ENCODE measurements around the gene F2RL1.
"Not testable (repeated sequence)": the region's sequence is repeated elsewhere in the genome, so short reads cannot be mapped to it uniquely, and the experiment has no call there.

The F2RL1 gene

DNA sequence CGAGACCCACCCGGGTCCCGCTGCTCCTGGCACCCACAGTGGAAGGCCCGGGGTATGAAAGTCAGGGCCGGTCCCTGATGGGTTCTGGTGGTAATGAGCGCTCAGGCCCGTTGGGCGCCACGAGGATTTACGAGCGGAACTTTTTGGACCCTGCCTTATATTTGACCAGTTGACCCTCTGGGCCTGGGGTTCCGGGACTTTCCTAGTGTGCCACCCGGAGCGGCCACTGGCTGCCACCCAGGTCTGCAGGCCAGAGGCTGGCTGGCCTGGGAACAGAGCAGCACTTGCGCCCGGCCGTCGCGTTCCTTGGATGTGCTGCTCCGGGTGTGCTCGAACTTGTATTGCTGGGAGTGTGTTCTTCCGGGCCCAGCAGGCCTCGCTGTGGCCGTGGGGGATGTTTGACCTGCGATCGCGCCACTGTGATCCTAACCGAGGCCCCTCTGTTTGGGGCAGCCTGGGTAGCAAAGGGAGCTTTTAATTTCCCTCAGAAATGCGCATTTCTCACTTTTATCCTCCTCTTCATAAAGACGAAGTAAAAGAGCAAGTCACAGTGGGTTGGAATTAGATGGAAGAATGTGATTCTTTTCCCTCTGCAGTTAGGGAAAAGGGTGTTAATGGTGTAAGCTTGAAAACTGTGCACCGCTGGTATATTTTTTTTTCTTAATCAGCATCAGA lies 1.2 kb downstream of the F2RL1 start:
- DNase-seq (ENCODE audit: low spot score in 2 of 2) (no peak), ATAC-seq (peak; percentile 5)
- peaks cover 5% of the 10 kb centered on the region for H3K4me1 Mint-ChIP-seq
- peak overlapping the region; percentile 63 for H3K4me3 Mint-ChIP-seq
- no peak overlapping the region for H3K27ac Mint-ChIP-seq
- H3K9me3 Mint-ChIP-seq: no peaks in the 10 kb centered on the region
- no peaks in the 10 kb centered on the region for H3K36me3 Mint-ChIP-seq

GRCh38 chr5:76820526-76820890 lies 1.7 kb downstream of the F2RL1 start:
- Mint-ChIP-seq H3K36me3 (no peaks in the 10 kb centered on the region), H3K4me3 (peak overlapping the region; percentile 63), H3K4me1 (peaks cover 5% of the 10 kb centered on the region), H3K27ac (no peak overlapping the region), H3K9me3 (no peaks in the 10 kb centered on the region)
- ATAC-seq (no peak), DNase-seq (ENCODE audit: low spot score in 2 of 2) (no peak)

DNA sequence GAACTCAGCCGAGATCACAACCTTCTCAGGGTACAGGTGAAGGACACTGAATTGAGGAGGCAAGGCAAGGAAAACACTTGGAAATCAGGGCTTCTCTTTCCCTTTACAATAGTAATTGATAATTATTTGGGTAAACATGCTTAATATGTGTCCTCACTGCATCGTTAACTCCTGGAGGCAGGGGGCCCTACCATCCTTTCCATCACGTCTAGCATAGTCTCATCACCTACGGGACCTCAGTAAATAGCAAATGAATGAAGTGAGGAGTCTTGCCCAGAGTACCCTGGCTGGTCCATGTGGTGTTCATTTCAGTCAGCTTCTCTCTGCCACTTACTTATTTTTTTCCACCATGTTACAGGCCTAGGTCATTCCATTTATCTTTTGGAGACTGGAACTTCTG lies 2.3 kb downstream of the F2RL1 start:
- Mint-ChIP-seq H3K9me3 (no peaks in the 10 kb centered on the region), H3K4me3 (no peak overlapping the region), H3K27ac (no peak overlapping the region), H3K4me1 (peaks cover 5% of the 10 kb centered on the region), H3K36me3 (no peaks in the 10 kb centered on the region)
- ATAC-seq (no peak), DNase-seq (ENCODE audit: low spot score in 2 of 2) (no peak)

- not testable (repeated sequence) for H3K4me1 Mint-ChIP-seq; H3K9me3 Mint-ChIP-seq; H3K36me3 Mint-ChIP-seq; H3K27ac Mint-ChIP-seq; H3K4me3 Mint-ChIP-seq; ATAC-seq; DNase-seq (ENCODE audit: low spot score in 2 of 2)
Observed at GRCh38 chr5:76822105-76822731, 3.4 kb downstream of the F2RL1 start.

GRCh38 chr5:76826416-76826815 lies 7.6 kb downstream of the F2RL1 start:
- not testable (repeated sequence) for H3K4me1 Mint-ChIP-seq; H3K36me3 Mint-ChIP-seq; DNase-seq (ENCODE audit: low spot score in 2 of 2); H3K27ac Mint-ChIP-seq; H3K9me3 Mint-ChIP-seq; ATAC-seq; H3K4me3 Mint-ChIP-seq

GRCh38 chr5:76831110-76831452 lies 12.3 kb downstream of the F2RL1 start:
- ATAC-seq (peak; percentile 36), DNase-seq (ENCODE audit: low spot score in 2 of 2) (no peak)
- Mint-ChIP-seq H3K9me3 (no peaks in the 10 kb centered on the region), H3K4me3 (no peak overlapping the region), H3K36me3 (no peaks in the 10 kb centered on the region), H3K27ac (no peak overlapping the region), H3K4me1 (no peaks in the 10 kb centered on the region)

GRCh38 chr5:76836181-76836580 lies 17.4 kb downstream of the F2RL1 start:
- no peak for DNase-seq (ENCODE audit: low spot score in 2 of 2)
- ATAC-seq: no peak
- no peaks in the 10 kb centered on the region for H3K36me3 Mint-ChIP-seq
- no peak overlapping the region for H3K4me3 Mint-ChIP-seq
- no peaks in the 10 kb centered on the region for H3K9me3 Mint-ChIP-seq
- H3K4me1 Mint-ChIP-seq: no peaks in the 10 kb centered on the region
- no peak overlapping the region for H3K27ac Mint-ChIP-seq

DNA sequence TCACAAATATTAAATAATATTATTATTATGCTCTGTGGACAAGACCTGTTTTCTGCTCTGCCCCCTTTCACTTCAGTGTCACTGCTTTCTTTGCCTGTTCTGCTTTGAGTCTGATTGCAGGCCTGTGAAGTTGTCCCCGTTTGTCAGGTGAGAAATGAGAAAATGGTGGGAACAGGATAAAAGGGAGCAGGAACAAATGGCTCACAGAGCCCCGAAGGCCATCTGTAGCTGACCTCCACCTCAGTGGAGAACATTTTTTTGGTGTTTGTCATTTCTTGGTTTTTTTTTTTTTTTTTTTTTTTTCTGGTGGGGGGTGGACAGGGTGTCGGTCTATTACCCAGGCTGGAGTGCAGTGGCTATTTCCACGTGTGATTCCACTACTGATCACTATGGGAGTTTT lies 17.8 kb downstream of the F2RL1 start:
- DNase-seq (ENCODE audit: low spot score in 2 of 2) (no peak), ATAC-seq (no peak)
- no peaks in the 10 kb centered on the region for H3K36me3 Mint-ChIP-seq

GRCh38 chr5:76838481-76839261 lies 19.8 kb downstream of the F2RL1 start:
- Mint-ChIP-seq H3K4me3 (no peak overlapping the region), H3K9me3 (no peaks in the 10 kb centered on the region)
- no peak for DNase-seq (ENCODE audit: low spot score in 2 of 2)

More for the DNA sequence above, 17.8 kb downstream of the F2RL1 start:
- Mint-ChIP-seq H3K4me1 (no peaks in the 10 kb centered on the region), H3K4me3 (no peak overlapping the region), H3K9me3 (no peaks in the 10 kb centered on the region), H3K27ac (no peak overlapping the region)

DNA sequence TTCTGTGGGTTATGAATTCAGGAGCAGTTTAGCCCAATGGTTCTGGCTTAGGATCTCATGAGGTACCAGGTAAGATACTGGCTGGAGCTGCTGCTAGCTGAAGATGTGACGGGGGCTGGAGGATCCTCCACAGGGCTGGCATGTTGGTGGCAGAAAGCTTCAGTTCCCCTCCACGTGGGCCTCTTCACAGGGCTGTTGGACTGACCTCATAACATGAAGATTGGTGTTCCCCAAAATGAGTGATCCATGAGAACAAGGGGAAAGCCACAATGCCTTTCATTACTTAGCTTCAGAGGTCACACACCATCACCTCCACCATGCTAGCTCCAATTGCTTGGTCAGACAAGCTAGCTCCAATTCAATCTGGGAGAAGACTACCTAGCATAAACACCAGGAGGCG lies 22.5 kb downstream of the F2RL1 start:
- Mint-ChIP-seq H3K27ac (no peak overlapping the region), H3K36me3 (no peaks in the 10 kb centered on the region), H3K4me3 (no peak overlapping the region), H3K9me3 (no peaks in the 10 kb centered on the region), H3K4me1 (no peaks in the 10 kb centered on the region)
- DNase-seq (ENCODE audit: low spot score in 2 of 2) (no peak), ATAC-seq (no peak)

More at GRCh38 chr5:76838481-76839261, 19.8 kb downstream of the F2RL1 start:
- no peak for ATAC-seq
- no peak overlapping the region for H3K27ac Mint-ChIP-seq
- H3K4me1 Mint-ChIP-seq: no peaks in the 10 kb centered on the region
- H3K36me3 Mint-ChIP-seq: no peaks in the 10 kb centered on the region

GRCh38 chr5:76845890-76846289 lies 27.1 kb downstream of the F2RL1 start:
- H3K4me1 Mint-ChIP-seq: peaks cover 11% of the 10 kb centered on the region
- DNase-seq (ENCODE audit: low spot score in 2 of 2) (no peak), ATAC-seq (no peak)
- H3K9me3 Mint-ChIP-seq: no peaks in the 10 kb centered on the region
- H3K4me3 Mint-ChIP-seq: no peak overlapping the region
- no peak overlapping the region for H3K27ac Mint-ChIP-seq
- H3K36me3 Mint-ChIP-seq: no peaks in the 10 kb centered on the region

DNA sequence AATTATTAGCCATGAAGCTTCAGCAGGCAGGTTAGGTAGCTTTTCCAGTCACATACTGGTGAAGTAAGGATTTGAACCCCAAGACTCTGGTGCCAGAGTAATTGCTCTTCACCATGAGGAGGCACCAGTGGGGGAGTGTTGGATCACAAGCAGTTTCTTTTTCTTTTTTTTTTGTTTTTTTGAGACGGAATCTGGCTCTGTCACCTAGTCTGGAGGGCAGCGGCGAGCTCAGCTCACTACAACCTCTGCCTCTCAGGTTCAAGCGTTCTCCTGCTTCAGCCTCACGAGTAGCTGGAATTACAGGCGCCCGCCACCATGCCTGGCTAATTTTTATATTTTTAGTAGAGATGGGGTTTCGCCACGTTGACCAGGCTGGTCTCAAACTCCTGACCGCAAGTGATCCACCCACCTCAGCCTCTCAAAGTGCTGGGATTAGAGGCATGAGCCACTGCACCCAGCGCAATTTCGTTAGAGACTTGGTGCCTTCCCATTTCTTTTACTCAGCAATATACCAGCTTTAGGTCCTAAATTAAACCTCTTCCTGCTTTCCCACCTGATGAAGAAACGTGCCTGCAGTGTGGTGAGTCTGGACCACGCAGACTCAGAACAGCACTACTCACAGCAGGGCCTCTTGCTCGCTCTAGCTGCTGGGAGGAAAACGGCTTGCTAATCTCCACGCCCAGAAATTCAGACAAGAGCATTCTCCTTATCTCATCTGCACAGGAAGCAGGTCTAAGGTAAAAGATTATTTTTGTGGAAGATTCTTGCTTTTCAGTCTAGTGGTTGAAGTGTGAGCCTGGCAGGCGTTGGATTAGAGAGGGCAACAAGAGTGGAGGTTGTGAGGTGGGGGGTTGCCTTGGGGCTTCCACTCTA lies 30.8 kb downstream of the F2RL1 start, which contains the start of gene S100Z:
S100Z (plus strand) TSS at position 596 of the 873 bp plus-strand sequence. CDS start 25,346 bp downstream, outside the sequence.
- Mint-ChIP-seq H3K4me1 (peaks cover 18% of the 10 kb centered on the region), H3K36me3 (no peaks in the 10 kb centered on the region), H3K9me3 (no peaks in the 10 kb centered on the region), H3K27ac (peak within 1 kb of the TSS; percentile 9), H3K4me3 (no peak within 1 kb of the TSS)
- DNase-seq (ENCODE audit: low spot score in 2 of 2) (no peak), ATAC-seq (peak; percentile 76)

DNA sequence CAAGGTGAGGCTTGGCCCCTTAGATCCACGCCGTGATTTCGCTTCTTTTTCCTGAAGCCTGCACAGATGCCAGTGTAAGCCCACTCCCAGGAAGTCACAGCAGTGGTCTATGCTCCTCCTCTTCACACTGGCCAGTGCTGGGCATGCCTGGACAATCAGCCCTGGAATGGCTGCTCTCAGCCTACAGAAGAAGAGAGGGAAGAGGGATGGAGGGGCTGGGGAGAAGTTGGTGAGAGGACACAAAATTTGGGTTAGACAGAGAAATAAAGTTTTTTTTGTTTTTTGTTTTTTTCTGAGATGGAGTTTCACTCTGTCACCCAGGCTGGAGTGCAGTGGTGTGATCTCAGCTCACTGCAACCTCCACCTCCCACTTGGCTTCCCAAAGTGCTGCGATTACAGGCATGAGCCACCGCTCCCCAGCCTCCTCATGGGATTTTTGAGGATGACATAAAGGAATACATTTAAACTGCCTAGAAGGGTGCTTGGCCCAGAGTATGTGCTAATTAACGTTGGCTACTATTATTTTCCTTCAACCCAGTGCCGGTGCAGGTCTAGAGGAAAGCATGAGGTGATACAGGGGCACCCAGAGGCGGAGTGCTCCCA lies 31.8 kb downstream of the F2RL1 start:
- ATAC-seq: no peak
- Mint-ChIP-seq H3K4me3 (no peak overlapping the region), H3K36me3 (no peaks in the 10 kb centered on the region), H3K4me1 (peaks cover 26% of the 10 kb centered on the region), H3K27ac (peak overlapping the region; percentile 9), H3K9me3 (no peaks in the 10 kb centered on the region)
- DNase-seq (ENCODE audit: low spot score in 2 of 2): no peak

- Mint-ChIP-seq H3K36me3 (no peaks in the 10 kb centered on the region), H3K4me1 (peaks cover 38% of the 10 kb centered on the region)
- DNase-seq (ENCODE audit: low spot score in 2 of 2): no peak
Observed at GRCh38 chr5:76851728-76852369, 33.0 kb downstream of the F2RL1 start.

More at GRCh38 chr5:76851728-76852369, 33.0 kb downstream of the F2RL1 start:
- H3K27ac Mint-ChIP-seq: no peak overlapping the region
- H3K9me3 Mint-ChIP-seq: no peaks in the 10 kb centered on the region
- no peak for ATAC-seq
- H3K4me3 Mint-ChIP-seq: no peak overlapping the region

All from stimulated activated effector memory CD8-positive, alpha-beta T cell treated with anti-CD3 and anti-CD28 coated beads, Interleukin-12 subunit alpha, Interleukin-12 subunit beta, amount 100 ng/mL, for 72 hours (primary cell).